ENCODE results near the gene RSPH3.
"Not testable (repeated sequence)": the region's sequence is repeated elsewhere in the genome, so short reads cannot be mapped to it uniquely, and the experiment has no call there.

RSPH3 gene

DNA sequence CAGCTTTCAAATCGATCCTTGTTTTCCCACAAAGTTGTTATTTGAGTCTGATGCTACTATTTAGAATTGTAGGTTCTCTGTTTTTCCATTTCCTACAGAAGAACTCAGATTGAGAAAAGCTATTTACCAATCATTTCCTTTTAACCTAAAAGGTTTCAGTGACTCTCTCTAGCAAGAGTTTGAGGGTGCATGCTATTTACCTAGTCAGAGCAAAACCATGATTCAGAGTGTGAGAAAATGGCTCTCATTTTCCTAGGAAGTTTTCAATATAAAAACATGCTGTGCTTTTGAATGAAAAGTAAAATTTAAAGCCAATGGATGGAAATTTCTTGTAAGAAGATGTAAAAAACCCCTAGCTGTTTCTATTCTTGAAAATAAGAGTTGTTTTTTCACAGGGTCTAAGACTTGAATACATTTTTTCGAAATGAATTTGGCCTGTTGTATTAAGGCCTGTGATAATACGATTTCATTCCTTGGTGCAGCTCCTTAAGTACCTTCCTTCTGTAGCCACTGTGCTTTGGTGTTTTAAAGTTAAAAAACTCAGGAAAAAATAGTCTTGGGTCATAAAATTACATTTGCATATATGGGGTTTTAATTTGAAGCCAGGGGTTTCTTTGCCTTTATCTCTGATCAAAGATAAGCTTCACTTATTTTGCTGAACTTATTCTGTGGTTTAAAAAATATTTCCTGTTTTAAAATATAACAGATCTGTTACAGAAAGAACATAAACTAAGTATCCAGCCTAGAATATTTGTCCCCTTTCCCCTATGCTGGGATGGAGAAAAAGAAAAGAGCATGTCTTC, 18.0 kb upstream of the RSPH3 start:
- Histone ChIP-seq H3K27me3 (ENCODE audit: control insufficient read depth, insufficient read depth, low read length) (no peaks in the 10 kb centered on the region), H3K9me3 (ENCODE audit: control insufficient read depth, low read length) (no peaks in the 10 kb centered on the region)

DNA sequence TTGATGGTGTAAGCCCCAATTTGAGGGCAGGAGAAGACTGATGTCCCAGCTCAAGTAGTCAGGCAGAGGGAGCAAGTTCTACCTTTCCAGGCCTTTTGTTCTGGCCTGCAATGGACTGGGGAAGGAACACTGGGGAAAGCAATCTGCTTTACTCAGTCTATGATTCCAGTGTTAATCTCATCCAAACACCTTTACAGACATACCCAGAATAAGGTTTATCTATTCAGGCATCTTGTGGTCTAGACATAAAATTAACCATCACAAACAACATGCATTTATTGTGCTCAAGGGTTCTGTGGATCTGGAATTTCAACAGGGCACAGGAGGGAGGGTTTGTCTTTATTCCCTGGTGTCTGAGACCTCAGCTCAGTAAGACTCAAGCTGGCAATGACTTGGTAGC, 14.4 kb upstream of the RSPH3 start:
- Histone ChIP-seq H3K27me3 (ENCODE audit: control insufficient read depth, insufficient read depth, low read length) (no peaks in the 10 kb centered on the region), H3K9ac (ENCODE audit: low read length) (no peak overlapping the region), H3K4me3 (ENCODE audit: low read length) (no peak overlapping the region)

More for the DNA sequence above, 18.0 kb upstream of the RSPH3 start:
- Histone ChIP-seq H3K4me1 (ENCODE audit: control insufficient read depth, insufficient read depth, low read length) (no peaks in the 10 kb centered on the region), H3K4me3 (ENCODE audit: low read length) (no peak overlapping the region), H3K36me3 (ENCODE audit: control insufficient read depth, insufficient read depth, low read length) (no peaks in the 10 kb centered on the region), H3K9ac (ENCODE audit: low read length) (no peak overlapping the region)

DNA sequence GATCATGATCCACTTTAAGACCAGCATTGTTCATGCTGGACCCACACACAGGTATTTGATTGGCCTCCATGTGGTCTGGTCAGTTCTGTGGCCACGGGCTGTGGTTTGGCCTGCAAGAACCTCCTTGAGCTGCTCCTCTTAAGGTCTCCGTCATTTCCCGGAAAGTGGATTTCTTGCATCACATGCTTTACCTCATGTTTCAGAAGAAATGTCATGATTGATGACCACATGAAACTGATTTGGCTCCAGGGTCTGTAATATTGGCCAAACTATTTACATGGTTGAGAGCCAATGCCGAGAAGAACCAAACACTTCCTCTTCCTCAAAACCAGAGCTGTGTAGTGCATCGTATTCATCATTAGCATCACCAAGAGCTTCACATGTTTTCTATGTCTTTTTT, 13.2 kb upstream of the RSPH3 start:
- H3K4me3 ChIP-seq (ENCODE audit: low read length) = no peak overlapping the region
- no peaks in the 10 kb centered on the region for H3K9me3 ChIP-seq (ENCODE audit: control insufficient read depth, low read length)
- H3K4me1 ChIP-seq (ENCODE audit: control insufficient read depth, insufficient read depth, low read length) = no peaks in the 10 kb centered on the region
- no peak overlapping the region for H3K9ac ChIP-seq (ENCODE audit: low read length)
- no peaks in the 10 kb centered on the region for H3K36me3 ChIP-seq (ENCODE audit: control insufficient read depth, insufficient read depth, low read length)
- H3K27me3 ChIP-seq (ENCODE audit: control insufficient read depth, insufficient read depth, low read length) = no peaks in the 10 kb centered on the region

More for the DNA sequence above, 14.4 kb upstream of the RSPH3 start:
- H3K4me1 ChIP-seq (ENCODE audit: control insufficient read depth, insufficient read depth, low read length) = no peaks in the 10 kb centered on the region
- H3K36me3 ChIP-seq (ENCODE audit: control insufficient read depth, insufficient read depth, low read length) = no peaks in the 10 kb centered on the region
- no peaks in the 10 kb centered on the region for H3K9me3 ChIP-seq (ENCODE audit: control insufficient read depth, low read length)

DNA sequence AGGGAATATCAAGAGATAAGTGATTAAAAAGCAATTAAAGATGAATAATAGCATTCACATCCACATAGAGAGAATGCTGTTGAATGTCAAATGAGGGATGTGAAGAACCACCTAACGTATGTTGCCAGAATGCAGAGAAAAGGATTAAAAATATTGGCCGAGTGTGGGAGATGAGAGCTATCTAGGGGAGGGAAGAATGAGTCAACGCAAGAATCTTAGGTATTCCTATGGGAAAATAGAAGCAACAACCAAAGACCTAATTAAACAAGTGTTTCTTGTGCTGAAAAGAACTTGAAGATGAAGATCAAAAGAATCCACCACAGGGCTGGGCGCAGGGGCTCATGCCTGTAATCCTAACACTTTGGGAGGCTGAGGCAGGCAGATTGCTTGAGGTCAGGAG, 12.2 kb upstream of the RSPH3 start:
- no peaks in the 10 kb centered on the region for H3K9me3 ChIP-seq (ENCODE audit: control insufficient read depth, low read length)
- H3K9ac ChIP-seq (ENCODE audit: low read length) = no peak overlapping the region
- H3K4me1 ChIP-seq (ENCODE audit: control insufficient read depth, insufficient read depth, low read length) = no peaks in the 10 kb centered on the region
- H3K36me3 ChIP-seq (ENCODE audit: control insufficient read depth, insufficient read depth, low read length) = no peaks in the 10 kb centered on the region
- no peaks in the 10 kb centered on the region for H3K27me3 ChIP-seq (ENCODE audit: control insufficient read depth, insufficient read depth, low read length)
- H3K4me3 ChIP-seq (ENCODE audit: low read length) = no peak overlapping the region

DNA sequence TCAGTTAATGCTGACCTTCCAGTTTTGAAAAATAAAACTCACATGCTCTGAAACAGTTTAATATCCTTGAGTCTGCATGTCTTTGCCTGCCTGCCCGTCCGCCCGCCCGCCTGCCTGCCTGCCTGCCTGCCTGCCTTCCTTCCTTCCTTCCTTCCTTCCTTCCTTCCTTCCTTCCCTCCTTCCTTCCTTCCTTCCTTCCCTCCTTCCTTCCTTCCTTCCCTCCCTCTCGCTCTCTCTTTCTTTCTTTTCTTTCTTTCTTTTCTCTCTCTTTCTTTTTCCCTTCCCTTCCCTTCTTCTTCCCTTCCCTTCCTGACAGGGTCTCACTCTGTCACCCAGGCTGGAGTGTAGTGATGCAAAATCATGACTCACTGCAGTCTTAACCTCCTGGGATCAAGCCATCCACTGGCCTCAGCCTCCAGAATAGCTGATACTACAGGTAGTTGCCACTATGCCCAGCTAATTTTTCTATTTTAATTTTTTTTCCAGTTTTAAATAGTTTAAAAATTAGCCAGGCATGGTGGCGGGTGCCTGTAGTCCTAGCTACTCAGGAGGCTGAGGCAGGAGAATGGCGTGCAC, 10.1 kb upstream of the RSPH3 start:
- not testable (repeated sequence) for H3K4me1 ChIP-seq (ENCODE audit: control insufficient read depth, insufficient read depth, low read length); H3K9me3 ChIP-seq (ENCODE audit: control insufficient read depth, low read length)

DNA sequence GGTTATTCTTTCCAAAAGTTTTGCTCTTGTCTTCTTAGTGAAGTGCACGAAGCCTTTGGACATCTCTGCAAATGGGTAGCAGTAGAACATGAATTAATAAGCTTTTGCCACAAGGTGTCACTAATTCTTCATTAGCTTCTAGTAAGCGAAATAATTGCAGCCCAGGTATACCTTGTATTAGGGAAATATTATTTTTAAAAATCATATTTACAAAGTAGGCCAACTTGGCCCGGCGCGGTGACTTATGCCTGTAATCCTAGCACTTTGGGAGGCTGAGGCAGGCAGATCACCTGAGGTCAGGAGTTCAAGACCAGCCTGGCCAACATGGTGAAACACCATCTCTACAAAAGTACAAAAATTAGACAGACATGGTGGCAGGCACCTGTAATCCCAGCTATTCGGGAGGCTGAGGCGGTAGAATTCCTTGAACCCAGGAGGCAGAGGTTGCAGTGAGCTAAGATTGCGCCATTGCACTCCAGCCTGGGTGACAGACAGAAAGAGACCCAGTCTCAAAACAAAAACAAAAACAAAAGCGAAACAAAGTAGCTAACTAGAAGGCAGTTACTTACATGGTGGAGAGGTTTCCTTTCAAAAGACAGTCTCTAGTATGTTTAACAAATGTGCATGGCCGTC, 8.8 kb upstream of the RSPH3 start:
- Histone ChIP-seq H3K9ac (ENCODE audit: low read length) (no peak overlapping the region), H3K27me3 (ENCODE audit: control insufficient read depth, insufficient read depth, low read length) (no peaks in the 10 kb centered on the region), H3K4me1 (ENCODE audit: control insufficient read depth, insufficient read depth, low read length) (no peaks in the 10 kb centered on the region), H3K4me3 (ENCODE audit: low read length) (no peak overlapping the region), H3K9me3 (ENCODE audit: control insufficient read depth, low read length) (no peaks in the 10 kb centered on the region), H3K36me3 (ENCODE audit: control insufficient read depth, insufficient read depth, low read length) (no peaks in the 10 kb centered on the region)

More for the DNA sequence above, 10.1 kb upstream of the RSPH3 start:
- H3K27me3 ChIP-seq (ENCODE audit: control insufficient read depth, insufficient read depth, low read length); H3K9ac ChIP-seq (ENCODE audit: low read length); H3K4me3 ChIP-seq (ENCODE audit: low read length); H3K36me3 ChIP-seq (ENCODE audit: control insufficient read depth, insufficient read depth, low read length): not testable (repeated sequence)

DNA sequence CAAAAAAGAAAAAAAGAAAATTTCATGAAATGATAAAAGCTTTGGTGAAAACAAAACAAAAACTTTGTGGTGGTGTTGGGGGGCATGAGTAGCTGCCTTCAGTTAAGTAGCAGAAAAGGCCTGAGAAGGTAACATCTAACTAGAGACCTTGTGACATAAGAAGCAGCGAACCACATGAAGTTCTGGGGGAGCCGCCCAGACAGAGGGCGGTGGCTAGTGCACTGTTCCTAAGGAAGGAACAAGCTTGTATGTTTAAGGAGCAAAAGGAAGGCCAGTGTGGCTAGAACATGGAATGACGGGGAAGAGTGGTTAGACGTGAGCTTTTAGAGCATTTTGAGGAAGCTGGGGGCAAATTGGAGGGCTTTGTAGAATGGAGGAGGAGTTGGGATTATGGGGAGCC, 7.5 kb upstream of the RSPH3 start:
- Histone ChIP-seq H3K36me3 (ENCODE audit: control insufficient read depth, insufficient read depth, low read length) (no peaks in the 10 kb centered on the region), H3K4me1 (ENCODE audit: control insufficient read depth, insufficient read depth, low read length) (no peaks in the 10 kb centered on the region), H3K9ac (ENCODE audit: low read length) (no peak overlapping the region), H3K9me3 (ENCODE audit: control insufficient read depth, low read length) (no peaks in the 10 kb centered on the region), H3K4me3 (ENCODE audit: low read length) (no peak overlapping the region), H3K27me3 (ENCODE audit: control insufficient read depth, insufficient read depth, low read length) (no peaks in the 10 kb centered on the region)

DNA sequence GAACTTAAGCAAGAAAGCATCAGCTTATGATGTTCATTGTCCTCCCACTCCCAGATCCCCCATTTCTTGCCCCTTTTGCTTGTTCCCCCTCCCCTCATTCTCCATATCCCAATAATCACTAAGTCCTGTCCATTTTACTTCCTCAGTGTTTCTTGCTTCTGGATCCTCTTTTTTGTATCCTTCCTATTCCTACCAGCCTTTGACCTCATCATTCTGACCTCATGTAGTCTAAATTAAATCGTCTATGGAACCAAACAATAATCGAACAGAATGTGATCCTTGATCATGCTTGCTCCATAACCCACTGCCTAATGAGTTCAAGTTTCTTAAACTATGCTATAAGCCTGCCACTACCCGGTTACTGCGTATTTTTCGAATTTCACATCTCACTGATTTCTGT, 5.4 kb upstream of the RSPH3 start:
- Histone ChIP-seq H3K4me3 (ENCODE audit: low read length) (no peak overlapping the region), H3K27me3 (ENCODE audit: control insufficient read depth, insufficient read depth, low read length) (no peaks in the 10 kb centered on the region), H3K36me3 (ENCODE audit: control insufficient read depth, insufficient read depth, low read length) (no peaks in the 10 kb centered on the region), H3K4me1 (ENCODE audit: control insufficient read depth, insufficient read depth, low read length) (no peaks in the 10 kb centered on the region), H3K9me3 (ENCODE audit: control insufficient read depth, low read length) (no peaks in the 10 kb centered on the region), H3K9ac (ENCODE audit: low read length) (no peak overlapping the region)

DNA sequence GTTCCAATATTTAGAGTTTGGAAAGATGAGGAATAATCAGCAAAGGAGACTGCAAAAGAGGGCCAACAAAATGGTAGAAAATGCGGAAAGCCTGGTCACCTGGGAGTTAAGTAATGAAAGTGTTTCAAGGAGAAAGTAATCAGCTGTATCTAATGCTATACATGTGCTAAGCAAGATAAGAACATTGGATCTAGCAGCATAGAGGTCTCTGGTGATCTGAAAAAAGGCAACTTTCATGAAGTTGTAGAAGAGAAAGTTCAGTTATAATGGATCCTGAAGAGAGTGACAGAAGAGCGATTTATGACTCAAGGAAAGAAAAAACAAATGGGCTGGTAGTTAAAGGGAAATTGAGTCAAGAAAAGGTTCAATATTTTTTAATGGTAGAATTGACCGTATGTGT, 4.6 kb upstream of the RSPH3 start:
- Histone ChIP-seq H3K4me1 (ENCODE audit: control insufficient read depth, insufficient read depth, low read length) (no peaks in the 10 kb centered on the region), H3K27me3 (ENCODE audit: control insufficient read depth, insufficient read depth, low read length) (no peaks in the 10 kb centered on the region), H3K4me3 (ENCODE audit: low read length) (no peak overlapping the region), H3K36me3 (ENCODE audit: control insufficient read depth, insufficient read depth, low read length) (no peaks in the 10 kb centered on the region), H3K9me3 (ENCODE audit: control insufficient read depth, low read length) (no peaks in the 10 kb centered on the region), H3K9ac (ENCODE audit: low read length) (no peak overlapping the region)

DNA sequence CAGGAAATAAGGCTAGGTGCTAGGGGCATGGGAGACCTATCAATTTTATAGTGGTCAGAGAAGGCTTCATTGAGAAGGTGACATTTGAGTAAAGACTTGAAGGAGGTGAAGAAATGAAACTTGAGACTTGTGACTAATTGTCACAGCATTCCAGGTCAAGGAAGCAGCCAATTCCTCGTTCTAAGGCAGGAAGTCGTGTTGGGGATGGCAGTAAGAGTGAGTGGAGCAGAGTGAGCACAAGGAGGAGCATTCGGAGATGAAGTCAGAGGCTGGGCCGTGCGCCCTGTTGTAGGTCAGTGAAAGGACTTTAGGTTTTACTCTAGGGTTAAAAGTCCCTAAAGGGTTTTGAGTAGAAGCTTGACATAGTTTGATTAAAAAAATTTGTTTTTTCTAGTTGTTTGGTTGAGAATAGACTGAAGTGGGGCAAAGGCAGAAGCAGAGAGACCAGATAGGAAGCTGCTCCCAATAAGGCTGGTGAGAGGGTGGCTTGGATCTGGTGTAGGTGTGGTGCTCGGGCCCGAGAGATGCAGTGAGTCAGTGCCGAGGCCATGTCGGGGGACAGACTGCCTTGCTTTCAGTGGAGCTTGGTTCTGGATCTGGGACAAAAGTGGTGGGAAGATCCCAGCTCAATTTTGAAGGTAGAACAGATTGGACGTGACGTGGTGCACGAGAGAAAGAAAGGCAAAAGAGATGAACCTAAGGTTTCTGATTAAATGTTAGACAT, 2.6 kb upstream of the RSPH3 start:
- Histone ChIP-seq H3K4me3 (ENCODE audit: low read length) (no peak overlapping the region), H3K36me3 (ENCODE audit: control insufficient read depth, insufficient read depth, low read length) (no peaks in the 10 kb centered on the region), H3K27me3 (ENCODE audit: control insufficient read depth, insufficient read depth, low read length) (no peaks in the 10 kb centered on the region), H3K9me3 (ENCODE audit: control insufficient read depth, low read length) (no peaks in the 10 kb centered on the region), H3K9ac (ENCODE audit: low read length) (no peak overlapping the region), H3K4me1 (ENCODE audit: control insufficient read depth, insufficient read depth, low read length) (no peaks in the 10 kb centered on the region)

DNA sequence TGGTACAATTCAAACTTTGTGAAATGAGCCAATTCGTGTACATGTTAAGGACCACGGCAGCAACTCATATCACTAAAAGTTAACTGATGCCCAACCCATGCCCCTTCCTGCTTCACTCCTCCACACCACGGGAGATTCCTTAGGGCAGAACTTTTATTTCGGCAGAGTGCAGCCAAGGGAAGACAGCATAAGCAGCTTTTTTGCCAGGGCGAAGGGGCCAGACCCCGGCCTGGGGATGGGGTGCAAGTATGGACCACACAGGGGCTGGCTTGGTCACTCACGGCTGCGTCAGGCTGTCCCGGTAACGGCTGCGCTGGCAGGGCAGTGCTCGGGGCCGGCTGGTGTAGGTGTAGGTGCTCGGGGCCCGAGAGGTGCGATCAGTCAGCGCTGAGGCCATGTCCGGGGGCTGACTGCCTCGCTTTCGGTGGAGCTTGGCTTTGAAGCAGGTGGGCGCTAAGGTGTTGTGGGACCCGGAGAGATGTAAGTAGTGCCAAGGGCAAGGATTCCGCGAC, 792 bp downstream of the RSPH3 start:
- no peaks in the 10 kb centered on the region for H3K36me3 ChIP-seq (ENCODE audit: control insufficient read depth, insufficient read depth, low read length)
- H3K4me1 ChIP-seq (ENCODE audit: control insufficient read depth, insufficient read depth, low read length) = no peaks in the 10 kb centered on the region
- no peaks in the 10 kb centered on the region for H3K9me3 ChIP-seq (ENCODE audit: control insufficient read depth, low read length)
- peak overlapping the region; percentile 81 for H3K9ac ChIP-seq (ENCODE audit: low read length)
- no peaks in the 10 kb centered on the region for H3K27me3 ChIP-seq (ENCODE audit: control insufficient read depth, insufficient read depth, low read length)
- H3K4me3 ChIP-seq (ENCODE audit: low read length) = peak overlapping the region; percentile 86

DNA sequence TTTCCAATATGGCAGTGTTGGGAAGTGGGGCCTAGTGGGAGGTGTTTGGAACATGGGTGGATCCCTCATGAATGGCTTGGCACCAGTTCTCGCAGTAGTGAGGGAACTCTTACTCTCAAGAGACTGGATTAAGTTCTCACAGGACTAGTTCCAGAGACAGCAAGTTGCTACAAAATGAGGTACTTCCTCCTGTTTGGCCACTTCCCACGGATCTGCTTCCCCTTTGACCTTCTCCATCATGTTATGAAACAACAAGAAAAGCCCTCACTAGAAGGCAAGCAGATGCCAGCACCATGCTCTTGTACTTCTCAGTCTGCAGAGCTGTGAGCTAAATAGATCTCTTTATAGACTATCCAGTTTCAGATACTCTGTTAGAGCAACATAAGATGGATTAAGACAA, 3.1 kb downstream of the RSPH3 start:
- Histone ChIP-seq H3K4me1 (ENCODE audit: control insufficient read depth, insufficient read depth, low read length) (no peaks in the 10 kb centered on the region), H3K9me3 (ENCODE audit: control insufficient read depth, low read length) (no peaks in the 10 kb centered on the region), H3K4me3 (ENCODE audit: low read length) (no peak overlapping the region), H3K27me3 (ENCODE audit: control insufficient read depth, insufficient read depth, low read length) (no peaks in the 10 kb centered on the region), H3K36me3 (ENCODE audit: control insufficient read depth, insufficient read depth, low read length) (no peaks in the 10 kb centered on the region), H3K9ac (ENCODE audit: low read length) (no peak overlapping the region)
